Measurements from ENCODE around the gene MRPL37.
A peak's percentile ranks its signal among the peaks of the same experiment; 100 is the strongest.
"Not testable (repeated sequence)": the region's sequence is repeated elsewhere in the genome, so short reads cannot be mapped to it uniquely, and the experiment has no call there.

The MRPL37 gene

DNA sequence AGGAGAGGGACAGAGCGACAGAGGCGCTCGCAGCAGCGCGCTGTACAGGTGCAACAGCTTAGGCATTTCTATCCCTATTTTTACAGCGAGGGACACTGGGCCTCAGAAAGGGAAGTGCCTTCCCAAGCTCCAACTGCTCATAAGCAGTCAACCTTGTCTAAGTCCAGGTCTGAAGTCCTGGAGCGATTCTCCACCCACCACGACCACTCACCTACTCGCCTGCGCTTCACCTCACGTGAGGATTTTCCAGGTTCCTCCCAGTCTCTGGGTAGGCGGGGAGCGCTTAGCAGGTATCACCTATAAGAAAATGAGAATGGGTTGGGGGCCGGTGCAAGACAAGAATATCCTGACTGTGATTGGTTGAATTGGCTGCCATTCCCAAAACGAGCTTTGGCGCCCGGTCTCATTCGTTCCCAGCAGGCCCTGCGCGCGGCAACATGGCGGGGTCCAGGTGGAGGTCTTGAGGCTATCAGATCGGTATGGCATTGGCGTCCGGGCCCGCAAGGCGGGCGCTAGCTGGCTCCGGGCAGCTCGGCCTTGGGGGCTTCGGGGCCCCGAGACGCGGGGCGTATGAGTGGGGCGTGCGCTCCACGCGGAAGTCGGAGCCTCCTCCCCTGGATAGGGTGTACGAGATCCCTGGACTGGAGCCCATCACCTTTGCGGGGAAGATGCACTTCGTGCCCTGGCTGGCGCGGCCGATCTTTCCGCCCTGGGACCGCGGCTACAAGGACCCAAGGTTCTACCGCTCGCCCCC lies at the start of gene MRPL37, which contains the start of gene CYB5RL:
MRPL37 (plus strand) TSS at position 403 of the 754 bp plus-strand sequence; CDS start at position 480, 77 bp downstream.
CYB5RL (minus strand) TSS at position 266 of the 754 bp plus-strand sequence. CDS start 4,414 bp downstream, outside the sequence.
- peak; percentile 96 for DNase-seq

DNA sequence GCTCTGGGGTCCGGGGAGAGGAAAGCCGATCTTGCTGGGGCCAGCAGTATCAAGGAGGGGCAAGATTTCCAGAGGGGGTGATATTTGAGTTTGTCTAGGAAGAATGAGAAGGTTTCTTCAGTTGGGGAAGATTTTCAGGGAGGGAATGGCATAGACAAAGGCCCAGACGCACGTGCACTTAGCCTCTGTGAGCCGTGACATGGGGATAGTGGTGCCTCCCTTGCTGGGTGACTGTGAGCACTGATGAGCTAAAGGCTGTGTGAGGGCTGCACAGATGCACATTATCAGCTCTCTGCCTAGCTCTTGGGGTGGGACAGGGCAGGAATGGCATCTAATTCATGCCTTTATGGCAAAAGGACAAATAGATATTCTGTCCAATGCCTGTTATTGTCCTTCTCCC lies 49.0 kb upstream of the MRPL37 start:
- no peak for DNase-seq

GRCh38 chr1:54152696-54153095 lies 47.3 kb upstream of the MRPL37 start, which contains the start of gene CDCP2:
Gene CDCP2, minus strand, starts transcription at chr1:54153000. Its CDS starts 78 bp downstream, at chr1:54152922.
- DNase-seq: no peak

- DNase-seq: peak; percentile 21
Observed at GRCh38 chr1:54153535-54154439, 46.2 kb upstream of the MRPL37 start.

DNA sequence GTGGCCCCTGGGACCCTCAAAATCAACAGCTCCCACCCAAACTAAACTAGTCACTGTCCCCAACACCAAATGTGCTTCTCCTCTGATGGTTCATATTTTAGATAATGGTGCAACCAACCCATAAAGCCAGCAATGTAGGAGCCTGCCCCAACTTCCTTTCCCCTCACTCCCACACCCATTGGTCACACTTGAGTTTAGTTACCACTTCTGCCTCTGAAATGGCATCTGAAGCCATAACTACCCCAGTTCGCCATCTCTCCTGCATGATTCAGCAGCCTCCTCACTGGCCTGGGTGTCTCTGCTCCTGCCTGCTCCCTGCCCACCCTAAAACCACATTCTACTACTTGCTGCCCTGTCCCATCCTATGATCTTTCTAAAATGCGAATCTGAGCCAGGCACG lies 43.8 kb upstream of the MRPL37 start:
- DNase-seq: peak; percentile 81

DNA sequence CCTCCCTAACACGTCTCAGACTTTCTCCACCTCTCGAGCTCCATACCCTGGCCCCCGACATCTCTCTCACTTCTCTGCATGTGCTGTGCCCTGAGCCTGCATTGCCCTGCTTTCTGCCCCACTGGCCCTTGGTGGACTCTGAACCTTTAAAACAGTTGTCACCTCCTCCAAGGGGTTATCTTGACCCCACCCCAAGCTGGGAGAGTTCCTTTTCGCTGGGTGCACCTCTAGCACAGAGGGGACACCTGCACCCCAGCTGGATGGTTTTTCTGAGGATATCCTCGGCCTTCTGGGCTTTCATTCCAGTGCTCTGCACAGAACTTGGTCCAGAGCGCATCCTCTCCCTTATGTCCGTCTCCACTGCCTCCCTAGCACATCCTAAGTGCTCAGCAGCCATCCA lies 43.0 kb upstream of the MRPL37 start:
- no peak for DNase-seq

GRCh38 chr1:54157401-54157800 lies 42.6 kb upstream of the MRPL37 start:
- DNase-seq: no peak

DNA sequence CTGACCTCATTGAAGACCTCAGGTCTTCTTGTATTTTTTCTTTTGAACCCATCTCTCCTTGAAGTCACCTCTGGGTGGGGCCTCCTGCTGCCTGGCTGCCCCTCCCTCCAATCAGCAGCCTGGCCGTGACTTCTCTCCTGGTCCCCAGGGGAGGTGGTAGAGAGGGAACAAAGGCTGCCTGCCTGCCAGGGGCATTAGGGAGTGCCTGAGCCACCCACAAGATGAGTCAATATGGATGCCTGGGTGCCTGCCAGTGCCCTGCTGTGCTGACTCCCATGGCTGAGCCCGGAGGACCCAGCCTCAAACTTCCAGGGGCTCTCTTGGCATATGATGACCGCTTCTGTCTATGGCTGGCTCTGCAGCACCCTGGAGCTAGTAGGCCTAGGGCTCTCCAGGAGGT lies 41.9 kb upstream of the MRPL37 start:
- DNase-seq: no peak

DNA sequence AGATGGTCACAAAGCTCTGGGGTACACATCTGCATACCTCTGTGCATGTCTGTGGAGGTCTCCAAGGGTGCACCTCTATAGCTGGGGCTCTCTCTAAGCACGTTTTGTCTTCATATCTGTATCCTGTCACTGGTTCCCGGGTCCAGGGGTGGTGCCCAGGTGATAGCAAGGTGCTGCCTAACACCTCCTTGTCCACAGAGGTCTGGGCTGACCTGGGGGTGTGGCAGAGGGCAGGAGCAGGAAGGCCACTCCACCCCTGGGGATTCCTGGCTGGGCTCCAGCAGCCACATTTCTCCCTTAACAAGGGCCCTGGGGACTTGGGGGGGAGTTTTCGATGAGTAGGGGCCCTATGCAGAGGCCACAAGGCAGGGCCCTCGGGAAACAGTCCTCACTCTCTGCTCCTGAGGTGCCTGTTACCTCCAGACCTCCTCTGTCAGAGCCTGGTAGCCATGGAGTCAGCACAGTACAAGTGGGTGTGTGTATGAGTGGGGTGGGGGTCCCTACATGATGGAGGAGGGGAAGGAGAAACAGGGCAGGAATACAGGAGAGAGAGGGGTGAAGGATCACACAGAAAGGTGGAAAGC lies 40.1 kb upstream of the MRPL37 start:
- no peak for DNase-seq

DNA sequence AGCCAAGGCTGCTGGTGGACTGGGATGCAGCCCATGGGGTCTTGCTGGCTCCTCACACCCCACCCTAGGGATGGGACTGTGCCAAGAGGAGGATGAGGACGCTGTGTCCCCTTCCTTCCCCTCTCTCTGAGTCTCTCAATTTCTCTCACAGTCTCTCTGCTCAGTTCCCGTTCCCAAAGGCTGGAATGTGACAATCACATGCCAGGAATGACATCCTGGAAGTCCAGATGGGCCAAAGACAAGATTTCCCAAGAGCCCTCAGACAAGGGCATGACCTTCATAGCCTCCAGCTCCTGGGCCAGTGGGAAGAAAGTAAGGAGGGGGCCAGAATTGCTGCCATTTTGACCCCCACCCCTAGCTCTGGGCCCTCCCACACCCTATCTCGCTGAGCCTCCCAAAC lies 39.6 kb upstream of the MRPL37 start:
- no peak for DNase-seq

DNA sequence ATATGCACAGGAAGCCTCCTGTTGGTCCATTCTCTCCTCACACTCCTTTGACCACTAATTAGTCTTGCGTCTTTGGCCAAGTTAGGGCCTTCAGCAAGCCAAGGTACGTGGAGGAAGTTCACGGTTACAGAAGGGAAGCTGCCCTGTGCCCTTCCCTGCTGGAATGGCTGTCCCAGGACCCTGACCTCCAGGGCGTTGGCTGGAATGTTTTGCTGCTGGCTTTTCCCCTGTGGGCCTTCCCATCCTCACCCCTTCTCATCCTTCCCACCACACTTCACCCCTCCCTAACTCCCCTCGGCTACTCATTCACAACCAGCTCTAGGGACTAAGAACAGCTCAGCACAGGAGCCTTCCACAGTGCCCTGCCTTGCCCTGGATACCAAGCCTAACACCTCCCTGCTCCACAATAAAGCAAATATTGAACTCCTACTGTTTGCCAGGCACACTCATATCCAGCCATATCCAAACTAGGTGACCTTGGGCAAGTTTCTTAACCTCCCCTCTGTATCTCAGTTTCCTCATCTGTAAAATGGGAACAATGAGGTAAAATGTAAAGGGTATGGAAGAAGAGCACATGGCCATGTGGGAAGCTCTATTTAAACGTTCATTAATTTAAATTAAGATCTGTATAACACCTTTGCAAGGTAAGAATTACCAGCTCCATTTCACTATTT lies 38.3 kb upstream of the MRPL37 start:
- DNase-seq: no peak

DNA sequence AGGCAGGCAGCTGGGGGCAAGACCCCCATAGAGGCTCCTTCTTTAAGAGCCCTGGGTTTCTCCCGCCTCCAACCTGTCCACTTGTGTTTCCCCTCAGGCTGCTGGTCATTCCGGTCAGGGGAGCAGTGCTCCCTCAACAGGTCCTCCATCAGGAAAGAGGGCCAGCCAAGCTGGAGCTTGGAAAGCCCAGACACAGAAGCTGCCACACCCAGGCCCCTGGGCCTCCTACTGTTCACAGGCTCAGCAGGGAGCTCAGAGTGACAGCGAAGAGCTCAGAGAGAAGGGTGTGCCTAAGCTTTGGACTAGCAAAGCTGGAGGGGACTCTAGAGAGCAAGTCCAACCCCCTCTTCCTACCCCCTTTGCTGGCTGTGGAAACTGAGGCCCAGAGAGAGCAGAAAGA lies 36.9 kb upstream of the MRPL37 start:
- no peak for DNase-seq

GRCh38 chr1:54163573-54163972 lies 36.4 kb upstream of the MRPL37 start:
- no peak for DNase-seq

DNA sequence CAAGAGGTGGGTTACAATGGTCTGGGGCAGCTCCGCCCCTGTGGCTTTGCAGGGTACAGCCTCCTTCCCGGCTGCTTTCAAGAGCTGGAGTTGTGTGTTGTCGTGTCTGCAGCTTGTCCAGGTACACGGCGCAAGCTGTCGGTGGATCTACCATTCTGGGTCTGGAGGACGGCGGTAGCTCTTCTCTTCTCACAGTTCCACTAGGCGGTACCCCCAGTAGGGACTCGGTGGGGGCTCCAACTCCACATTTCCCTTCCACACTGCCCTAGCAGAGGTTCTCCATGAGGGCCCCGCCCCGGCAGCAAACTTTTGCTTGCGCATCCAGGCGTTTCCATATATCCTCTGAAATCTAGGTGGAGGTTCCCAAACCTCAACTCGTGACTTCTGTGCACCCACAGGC lies 34.8 kb upstream of the MRPL37 start:
- DNase-seq: no peak

DNA sequence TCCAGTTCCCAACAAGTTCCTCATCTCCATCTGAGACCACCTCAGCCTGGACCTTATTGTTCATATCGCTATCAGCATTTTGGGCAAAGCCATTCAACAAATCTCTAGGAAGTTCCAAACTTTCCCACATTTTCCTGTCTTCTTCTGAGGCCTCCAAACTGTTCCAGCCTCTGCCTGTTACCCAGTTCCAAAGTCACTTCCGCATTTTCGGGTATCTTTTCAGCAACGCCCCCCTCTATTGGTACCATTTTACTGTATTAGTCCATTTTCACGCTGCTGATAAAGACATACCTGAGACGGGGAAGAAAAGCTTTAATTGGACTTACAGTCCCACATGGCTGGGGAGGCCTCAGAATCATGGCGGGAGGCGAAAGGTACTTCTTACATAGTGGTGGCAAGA lies 33.6 kb upstream of the MRPL37 start:
- DNase-seq: not testable (repeated sequence)

DNA sequence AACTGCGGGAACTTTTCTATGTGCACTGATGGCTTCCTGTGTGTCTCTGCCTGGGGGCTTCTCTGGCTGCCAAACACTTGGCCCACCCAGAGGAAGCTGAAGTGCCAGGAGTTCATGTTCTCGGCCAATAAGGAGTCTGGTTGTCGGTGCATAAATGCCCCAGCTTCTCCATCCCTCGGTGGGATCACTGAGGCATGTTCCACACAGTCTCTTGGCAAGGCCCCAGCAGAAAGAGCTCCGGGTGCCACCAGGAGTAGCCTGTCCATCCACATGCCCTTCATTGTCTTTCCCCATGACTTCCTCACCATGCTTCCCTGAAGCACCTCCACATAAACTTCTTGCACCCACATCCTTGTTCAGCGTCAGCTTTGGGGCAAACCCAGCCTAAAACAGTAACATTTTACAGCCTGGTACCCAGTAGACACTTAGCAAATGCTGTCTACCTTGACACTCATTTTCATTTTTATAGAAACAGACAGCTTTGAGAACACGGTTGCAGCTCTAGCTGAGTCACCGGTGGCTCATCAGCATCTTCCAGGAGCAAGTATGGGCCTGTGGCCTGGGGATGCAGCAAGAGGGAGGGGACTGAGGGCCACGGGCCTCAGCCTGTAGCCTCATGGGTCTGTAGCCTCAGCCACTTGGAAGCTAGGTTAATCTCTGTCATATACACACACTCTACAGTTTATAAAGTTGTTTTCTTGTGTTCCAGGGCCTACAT lies 32.4 kb upstream of the MRPL37 start:
- DNase-seq: no peak

- DNase-seq: no peak
Observed at GRCh38 chr1:54168206-54168965, 31.6 kb upstream of the MRPL37 start.

DNA sequence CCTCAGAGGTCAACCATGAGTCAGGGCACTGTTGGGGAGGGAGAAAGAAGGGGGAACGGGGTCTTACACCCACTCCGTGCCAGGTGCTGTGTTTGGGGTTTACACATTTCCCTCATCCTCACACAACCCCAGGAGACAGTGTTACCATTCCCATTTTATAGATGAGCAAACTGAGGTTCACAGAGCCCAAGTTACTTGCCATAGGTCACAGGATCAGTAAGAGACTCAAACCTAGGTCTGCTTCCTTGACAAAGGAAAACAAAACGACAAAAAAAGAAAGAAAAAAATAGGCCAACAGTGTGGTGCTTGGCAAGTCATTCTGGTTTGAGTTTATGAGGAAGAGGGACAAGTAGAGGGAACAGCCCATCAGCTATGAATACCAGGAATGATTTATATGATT lies 30.9 kb upstream of the MRPL37 start:
- no peak for DNase-seq

- peak; percentile 15 for DNase-seq
Observed at GRCh38 chr1:54171016-54171415, 29.0 kb upstream of the MRPL37 start.

DNA sequence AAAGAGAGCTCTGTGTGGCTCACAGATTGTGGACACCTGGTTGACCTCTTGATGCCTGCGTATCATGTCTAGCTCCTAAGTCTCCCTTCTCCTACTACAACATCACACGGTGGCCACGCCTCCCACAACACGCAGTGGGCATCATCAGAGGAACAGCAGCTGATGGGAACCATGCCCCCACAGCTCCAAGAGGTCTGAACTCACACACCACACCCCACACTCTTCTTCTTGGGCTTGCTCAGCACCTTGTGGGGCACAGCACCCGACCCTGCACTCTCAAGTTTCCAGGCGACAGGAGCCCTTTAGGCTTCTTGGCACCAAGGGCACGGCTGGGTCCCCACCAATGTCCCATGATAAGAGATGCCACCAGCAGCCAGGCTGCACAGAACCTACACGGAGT lies 28.4 kb upstream of the MRPL37 start:
- no peak for DNase-seq

Data from inflammatory macrophage treated with lipopolysaccharide for 4 hours (primary cell).